Body of pancreas (tissue), 4 donors: ENCODE measurements around the gene MALT1. TPM values are rescaled to one million over a fixed set of nuclear protein-coding genes. Genes with fewer than 3 reads are reported as not detected.

ENCODE experiments used
- ATAC-seq: fragments of 150-250 bp; one replicate; pipeline ENCODE4 v1.9.1; 2016
- DNase-seq, 4 donors: peaks; one replicate each; pipeline ENCODE4 v3.0.0-alpha.2; 2019
- H3K27ac ChIP-seq, 4 donors: fragments of 200-600 bp; sonication (generic); 1 replicate in 3 of 4; 2 replicates in 1 of 4; pipeline versions ENCODE4 v1.5.1 to v1.6.1; 2016 to 2019; ENCODE audit warnings: mild to moderate bottlenecking in 1 of 4, mixed read lengths in 1 of 4, moderate library complexity in 1 of 4
- H3K27me3 ChIP-seq, 2 donors: fragments of 200-600 bp; sonication (generic); one replicate each; pipeline ENCODE4 v1.6.0; 2016; ENCODE audit warnings: mild to moderate bottlenecking in 1 of 2
- H3K36me3 ChIP-seq, 2 donors: fragments of 200-600 bp; sonication (generic); replicated peaks in 1 of 2; 2 replicates each; pipeline ENCODE4 v1.5.1; 2016; ENCODE audit warnings: low read depth in 2 of 2; ENCODE audit not compliant: insufficient read depth in 1 of 2
- H3K4me1 ChIP-seq: fragments of 200-600 bp; sonication (generic); one replicate; pipeline ENCODE4 v1.6.0; 2016
- H3K4me3 ChIP-seq, 2 donors: fragments of 200-600 bp; sonication (generic); 1 replicate in 1 of 2; 2 replicates in 1 of 2; pipeline ENCODE4 v1.5.1; 2016 to 2019
- H3K9me3 ChIP-seq, 3 donors: fragments of 200-600 bp; sonication (generic); 1 replicate in 2 of 3; 2 replicates in 1 of 3; pipeline ENCODE4 v1.5.1; 2016
- CTCF ChIP-seq, 7 experiments: fragments of 450-650 bp in 4 of 7; fragments of 200-600 bp in 3 of 7; sonication (generic) in 3 of 7; IDR thresholded peaks; one replicate each; pipeline ENCODE4 v1.5.1; 2016 to 2019; ENCODE audit warnings: antibody characterized with exemption in 7 of 7
- POLR2A ChIP-seq, 3 donors: fragments of 450-650 bp; IDR thresholded peaks; one replicate each; pipeline ENCODE4 v1.6.1; 2016; ENCODE audit warnings: antibody characterized with exemption in 3 of 3, mild to moderate bottlenecking in 2 of 3
- WGBS, 2 donors: methylation state at CpG; one replicate each; pipeline ENCODE4 v1.1.5; 2017; 5-methylcytosine and 5-hydroxymethylcytosine counted together
- intact Hi-C: fragments of 100-400 bp; cut with DNase I; formaldehyde crosslinking; loops from one replicate; pipeline ENCODE4 v1.15.1; 2023
- total RNA-seq, 2 donors: library from RNA; depleted of rRNA; stranded (reverse); fragments of >200 nt; gene quantifications; one replicate each; pipeline ENCODE4 v1.1.0, GENCODE V29; 2016

MALT1 gene
- total RNA-seq, 2 donors from 2014 or later, result 9.6 to 14.5 TPM

DNA sequence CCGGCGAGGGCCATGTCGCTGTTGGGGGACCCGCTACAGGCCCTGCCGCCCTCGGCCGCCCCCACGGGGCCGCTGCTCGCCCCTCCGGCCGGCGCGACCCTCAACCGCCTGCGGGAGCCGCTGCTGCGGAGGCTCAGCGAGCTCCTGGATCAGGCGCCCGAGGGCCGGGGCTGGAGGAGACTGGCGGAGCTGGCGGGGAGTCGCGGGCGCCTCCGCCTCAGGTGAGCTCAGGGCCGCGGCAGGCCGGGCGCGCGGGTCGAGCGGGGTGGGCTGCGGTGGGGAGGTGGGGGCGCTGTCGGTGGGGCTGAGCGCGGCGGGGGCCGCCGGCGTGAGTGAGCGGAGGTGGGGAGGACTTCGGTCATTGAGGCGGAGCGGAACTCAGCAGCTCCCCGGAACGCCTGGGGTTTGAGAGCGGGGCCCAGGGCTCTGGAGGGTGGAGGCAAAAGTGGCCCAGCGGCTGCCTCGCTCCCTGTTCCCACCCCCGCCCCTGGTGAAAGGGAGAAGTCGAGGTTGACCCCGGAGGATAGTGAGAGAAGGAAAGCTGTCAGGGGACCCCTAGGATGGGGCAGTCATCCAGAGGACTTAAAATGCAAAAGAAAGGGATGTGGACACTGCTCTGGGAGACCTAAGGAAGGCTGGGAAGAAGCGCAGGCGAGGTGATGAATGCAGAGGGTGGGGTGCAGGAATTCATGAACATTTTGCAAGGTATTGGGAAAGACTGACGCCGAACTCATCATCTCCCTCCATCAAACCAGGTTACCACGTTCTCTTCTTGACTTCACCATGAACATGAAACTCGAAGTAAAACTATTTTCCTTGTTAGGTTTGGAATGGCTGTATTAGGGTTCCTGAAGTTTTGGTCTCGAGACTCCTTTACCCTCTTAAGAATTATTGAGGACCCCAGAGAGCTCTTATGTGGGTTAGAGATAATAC lies 633 bp downstream of the MALT1 start:
- WGBS, 2 donors, result 2% methylated on average over 13 to 58 of the region's 64 CpGs
- peak; percentile 68 for ATAC-seq

GRCh38 chr18:58674159-58674558 lies 2.9 kb downstream of the MALT1 start:
- ATAC-seq, result no peak
- DNase-seq, result no peak
- Histone ChIP-seq H3K36me3 (no peaks in the 10 kb centered on the region), H3K4me1 (peaks cover 20% of the 10 kb centered on the region), H3K4me3 (no peak overlapping the region), H3K9me3 (no peaks in the 10 kb centered on the region), H3K27me3 (no peaks in the 10 kb centered on the region), H3K27ac (no peak overlapping the region)
- no peak for TF ChIP-seq CTCF (IDR thresholded peaks at IDR 0.05)
- no peak for TF ChIP-seq POLR2A (IDR thresholded peaks at IDR 0.05)
- intact Hi-C loops, result no loop called here
- 81 to 84% methylated on average over 5 of the region's 5 CpGs for WGBS, 2 donors

More for the DNA sequence above, 633 bp downstream of the MALT1 start:
- Histone ChIP-seq H3K27ac (peak overlapping the region; percentile 83 to 97 (median 94)), H3K4me1 (peaks cover 20% of the 10 kb centered on the region), H3K4me3 (peak overlapping the region; percentile 52 to 88), H3K9me3 (no peaks in the 10 kb centered on the region), H3K27me3 (no peaks in the 10 kb centered on the region), H3K36me3 (no peaks in the 10 kb centered on the region)
- intact Hi-C loops, result no loop called here
- DNase-seq, result peak; percentile 52 to 61 (median 58)
- no peak for TF ChIP-seq POLR2A (IDR thresholded peaks at IDR 0.05)
- peak in 2 of 7 experiments; percentile 4 to 35 for TF ChIP-seq CTCF (IDR thresholded peaks at IDR 0.05)

- no peak for ATAC-seq
- intact Hi-C loops, result no loop called here
- no peak for TF ChIP-seq POLR2A (IDR thresholded peaks at IDR 0.05)
- TF ChIP-seq CTCF (IDR thresholded peaks at IDR 0.05), result no peak
- H3K9me3 ChIP-seq, result no peaks in the 10 kb centered on the region
- no peaks in the 10 kb centered on the region for H3K36me3 ChIP-seq
- peaks cover 20% of the 10 kb centered on the region for H3K4me1 ChIP-seq
- no peak overlapping the region for H3K4me3 ChIP-seq
- no peaks in the 10 kb centered on the region for H3K27me3 ChIP-seq
- WGBS, 2 donors, result 57 to 58% methylated on average over 3 of the region's 3 CpGs
- DNase-seq, result no peak
- H3K27ac ChIP-seq, result no peak overlapping the region
Measured at GRCh38 chr18:58674863-58675472, 3.7 kb downstream of the MALT1 start.

DNA sequence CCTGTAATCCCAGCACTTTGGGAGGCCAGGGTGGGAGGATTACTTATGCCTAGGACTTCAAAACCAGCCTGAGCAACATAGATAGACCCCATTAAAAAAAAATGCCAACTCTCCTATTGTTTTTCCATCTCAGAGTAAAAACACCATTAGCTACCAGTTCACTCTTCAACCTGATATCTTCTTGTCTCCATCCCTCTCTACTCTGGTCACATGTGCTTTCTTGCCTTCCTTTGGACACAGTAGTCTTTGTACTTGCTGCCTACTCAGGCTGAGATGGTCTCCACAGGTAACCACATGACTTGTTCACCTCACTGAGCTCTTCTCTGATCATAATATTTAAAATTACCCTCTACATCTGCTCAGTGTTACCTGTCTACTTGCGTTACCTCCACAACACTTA lies 5.0 kb downstream of the MALT1 start:
- TF ChIP-seq POLR2A (IDR thresholded peaks at IDR 0.05) (no peak), CTCF (IDR thresholded peaks at IDR 0.05) (no peak)
- H3K9me3 ChIP-seq, result no peaks in the 10 kb centered on the region
- 96 to 100% methylated on average over 1 of the region's 1 CpG for WGBS, 2 donors
- no peak for DNase-seq
- H3K4me1 ChIP-seq, result peaks cover 13% of the 10 kb centered on the region
- H3K4me3 ChIP-seq, result no peak overlapping the region
- intact Hi-C loops, result no loop called here
- no peaks in the 10 kb centered on the region for H3K27me3 ChIP-seq
- H3K27ac ChIP-seq, result no peak overlapping the region
- ATAC-seq, result no peak
- no peaks in the 10 kb centered on the region for H3K36me3 ChIP-seq
